Measurements from ENCODE around the gene SEBOX.

Gene SEBOX, protein sequence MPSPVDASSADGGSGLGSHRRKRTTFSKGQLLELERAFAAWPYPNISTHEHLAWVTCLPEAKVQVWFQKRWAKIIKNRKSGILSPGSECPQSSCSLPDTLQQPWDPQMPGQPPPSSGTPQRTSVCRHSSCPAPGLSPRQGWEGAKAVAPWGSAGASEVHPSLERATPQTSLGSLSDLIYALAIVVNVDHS

DNA sequence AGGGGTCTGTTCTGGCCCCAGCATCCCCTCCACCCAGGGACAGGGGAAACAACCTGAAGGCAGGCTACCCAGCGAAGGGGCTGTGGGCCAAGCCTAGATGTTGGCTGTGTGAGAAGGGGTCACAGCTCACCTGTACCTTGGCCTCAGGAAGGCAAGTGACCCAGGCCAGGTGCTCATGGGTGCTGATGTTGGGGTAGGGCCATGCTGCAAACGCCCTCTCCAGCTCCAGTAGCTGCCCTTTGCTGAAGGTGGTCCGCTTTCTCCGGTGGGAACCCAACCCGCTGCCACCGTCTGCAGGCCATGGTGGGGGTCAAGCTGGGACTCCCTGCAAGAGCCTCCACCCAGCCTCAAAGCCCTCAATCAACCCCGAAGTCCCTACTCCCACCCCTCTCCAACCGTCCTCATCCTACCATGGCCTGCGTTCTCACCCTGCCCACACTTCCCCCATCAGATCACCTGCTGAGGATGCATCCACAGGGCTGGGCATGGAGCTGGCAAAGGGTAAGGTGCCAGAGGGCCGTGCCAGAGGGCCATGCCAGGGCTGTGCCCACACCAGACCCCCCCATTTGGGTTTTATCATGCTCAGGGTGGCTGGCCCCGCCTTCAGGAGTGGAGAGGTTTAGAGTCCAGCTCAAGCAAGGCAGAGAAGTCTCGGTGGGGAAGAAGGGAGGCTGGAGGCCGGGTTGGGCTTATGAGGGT lies at the start of gene SEBOX:
Gene SEBOX, minus strand, starts transcription at position 535 of the 699 bp plus-strand sequence. Its CDS starts 48 bp downstream, at position 487.
- no peak for DNase-seq (ENCODE audit: low spot score)

DNA sequence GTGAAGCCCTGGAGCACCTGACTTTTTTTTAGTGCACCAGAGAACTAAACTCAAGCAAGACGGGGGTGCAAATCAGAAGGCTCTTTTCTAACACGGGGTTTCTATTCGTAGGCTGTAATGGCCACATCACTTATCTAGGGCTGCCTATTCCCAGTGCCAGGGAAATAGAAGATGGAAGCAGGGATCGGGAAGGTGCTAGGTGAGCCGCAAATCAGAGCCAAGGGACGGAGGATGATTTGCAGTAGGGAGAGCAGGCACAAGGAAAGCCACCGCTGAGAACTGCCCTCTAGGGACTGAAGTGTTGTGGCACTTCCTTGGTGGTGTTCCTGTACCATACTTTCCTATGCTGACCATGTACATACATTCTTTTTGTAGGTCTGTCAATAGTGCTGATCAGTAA lies 48.8 kb upstream of the SEBOX start:
- DNase-seq (ENCODE audit: low spot score): no peak

DNA sequence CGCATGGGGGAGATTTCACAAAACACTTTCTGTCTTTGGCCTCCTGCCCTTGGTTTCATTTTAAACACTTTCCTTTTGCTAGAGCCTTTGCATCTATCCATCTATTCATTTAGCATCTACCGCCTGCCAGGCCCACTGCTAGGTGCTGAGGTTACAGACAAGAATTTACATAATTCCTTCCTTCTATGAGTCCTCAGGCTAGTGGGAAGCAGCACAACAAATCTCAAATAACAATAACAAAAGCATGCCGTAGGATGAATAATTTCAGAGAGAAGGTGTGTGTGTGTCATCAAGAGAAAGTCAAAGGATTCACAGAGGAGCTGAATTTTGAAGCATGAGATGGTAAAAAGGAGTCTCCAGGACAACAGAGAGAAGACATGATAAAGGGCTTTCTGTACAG lies 47.1 kb upstream of the SEBOX start:
- DNase-seq (ENCODE audit: low spot score): no peak

DNA sequence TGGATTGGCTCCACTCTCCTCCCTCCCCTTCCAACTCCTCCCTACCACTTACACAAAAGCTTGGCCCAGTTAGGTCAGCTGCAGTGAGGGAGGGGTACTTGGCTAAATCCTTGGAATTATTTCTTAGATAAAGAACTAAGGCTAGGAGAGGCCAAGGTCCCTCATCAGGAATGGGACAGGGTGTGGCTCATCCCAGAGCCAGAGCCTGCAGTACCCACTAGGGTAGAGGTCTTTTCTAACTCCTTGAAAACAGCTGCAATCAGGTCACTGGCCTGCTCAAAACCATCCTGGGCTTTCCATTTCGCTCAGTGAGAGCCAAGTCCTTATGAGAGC lies 42.9 kb upstream of the SEBOX start:
- DNase-seq (ENCODE audit: low spot score): no peak

DNA sequence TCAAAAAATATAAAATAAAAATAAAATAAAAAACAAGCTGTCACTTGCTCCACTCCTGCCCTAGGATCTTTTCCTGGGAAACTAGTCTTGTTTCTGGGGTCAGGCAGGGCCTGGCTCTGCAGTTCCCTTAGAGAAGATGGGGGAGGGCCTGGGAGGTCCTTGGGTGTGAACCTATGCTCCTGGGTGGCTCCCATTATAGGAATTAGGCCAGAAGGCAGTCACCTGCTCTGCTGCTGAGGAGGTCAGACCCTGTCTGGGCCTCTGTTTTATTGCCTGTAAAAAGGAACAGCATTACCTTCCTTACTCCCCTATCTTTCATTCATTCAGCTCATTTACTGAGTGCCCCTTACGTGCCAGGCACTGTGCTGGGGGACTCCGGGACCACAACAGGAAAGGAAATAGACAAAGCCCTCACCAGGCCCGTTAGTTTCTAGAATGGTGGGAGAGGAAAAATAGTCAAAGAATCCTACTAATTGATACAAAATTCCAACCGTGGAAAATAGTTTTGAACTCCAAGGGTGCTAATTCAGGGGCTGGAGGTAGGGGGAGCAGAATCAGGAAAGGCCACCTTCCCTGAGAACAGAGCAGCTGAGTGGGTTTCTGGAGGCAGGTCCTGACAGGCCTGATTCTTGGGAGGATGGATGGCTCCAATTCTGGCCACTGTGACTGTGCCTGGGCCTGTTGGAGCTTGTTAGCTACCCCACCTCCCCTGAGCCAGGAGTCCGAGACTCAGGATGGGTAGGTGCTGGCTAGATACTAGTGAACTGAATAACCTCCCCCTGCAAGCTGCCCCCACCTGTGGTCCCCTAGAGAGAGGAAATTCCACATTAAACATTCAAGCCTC lies 42.4 kb upstream of the SEBOX start:
- no peak for DNase-seq (ENCODE audit: low spot score)

DNA sequence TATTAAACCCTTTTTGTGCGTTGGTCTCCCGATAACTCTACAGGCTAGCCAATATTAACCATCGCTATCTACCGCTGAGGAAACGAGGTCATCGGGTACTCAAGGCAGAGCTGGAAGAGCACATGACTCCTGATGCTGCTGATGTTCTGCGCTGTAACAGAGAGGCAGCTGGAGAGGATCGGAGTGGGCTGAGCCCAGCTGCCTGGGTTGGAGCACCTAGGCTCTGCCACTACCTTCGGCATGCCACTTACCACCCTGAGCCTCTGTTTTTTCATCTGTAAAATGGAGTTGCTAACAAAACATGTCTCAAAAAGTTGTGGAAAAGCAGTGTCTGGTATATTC lies 41.4 kb upstream of the SEBOX start:
- no peak for DNase-seq (ENCODE audit: low spot score)

DNA sequence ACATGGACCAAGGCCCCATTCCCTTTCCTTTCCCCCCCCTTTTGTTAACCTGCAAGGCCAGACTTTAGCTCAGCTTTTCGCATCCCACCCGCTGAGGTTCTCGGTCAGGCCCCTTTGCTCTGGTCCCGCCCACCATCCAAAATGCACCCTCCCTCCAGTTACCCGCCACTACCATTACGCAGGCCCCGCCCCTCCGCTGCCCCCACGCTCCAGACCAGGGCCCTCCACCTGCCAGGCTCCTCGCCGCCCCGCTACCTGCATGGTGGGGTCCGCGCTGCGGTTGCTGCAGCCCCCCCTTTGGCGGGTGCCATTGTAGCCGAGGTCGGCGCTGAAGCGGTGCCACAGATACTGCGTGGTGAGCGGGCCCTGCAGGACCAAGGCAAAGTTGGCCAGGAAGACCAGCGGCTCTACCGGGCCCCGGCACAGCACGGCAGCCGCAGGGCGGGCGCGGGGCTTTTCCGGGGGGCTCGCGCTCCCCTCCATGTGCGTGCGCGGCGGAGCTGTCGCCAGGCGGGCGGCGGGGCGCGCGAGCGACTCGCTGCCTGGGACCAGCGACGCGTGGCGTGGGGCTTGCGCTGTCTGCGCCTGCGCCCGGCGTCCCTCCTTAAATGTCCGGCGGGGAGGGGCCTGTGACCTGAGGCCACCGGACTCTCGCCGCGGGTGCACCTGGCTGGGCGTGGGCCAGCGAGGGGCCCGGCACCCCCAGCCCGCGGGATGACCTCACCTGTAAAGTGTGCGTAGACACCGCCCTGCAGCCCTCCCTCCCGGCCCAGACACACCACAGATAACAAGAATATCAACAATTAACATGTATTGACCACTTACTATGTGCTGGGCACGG lies 40.9 kb upstream of the SEBOX start, which contains the start of gene SLC46A1:
Gene SLC46A1, minus strand, starts transcription at position 581 of the 841 bp plus-strand sequence. Its CDS starts 98 bp downstream, at position 483.
- DNase-seq (ENCODE audit: low spot score): no peak

DNA sequence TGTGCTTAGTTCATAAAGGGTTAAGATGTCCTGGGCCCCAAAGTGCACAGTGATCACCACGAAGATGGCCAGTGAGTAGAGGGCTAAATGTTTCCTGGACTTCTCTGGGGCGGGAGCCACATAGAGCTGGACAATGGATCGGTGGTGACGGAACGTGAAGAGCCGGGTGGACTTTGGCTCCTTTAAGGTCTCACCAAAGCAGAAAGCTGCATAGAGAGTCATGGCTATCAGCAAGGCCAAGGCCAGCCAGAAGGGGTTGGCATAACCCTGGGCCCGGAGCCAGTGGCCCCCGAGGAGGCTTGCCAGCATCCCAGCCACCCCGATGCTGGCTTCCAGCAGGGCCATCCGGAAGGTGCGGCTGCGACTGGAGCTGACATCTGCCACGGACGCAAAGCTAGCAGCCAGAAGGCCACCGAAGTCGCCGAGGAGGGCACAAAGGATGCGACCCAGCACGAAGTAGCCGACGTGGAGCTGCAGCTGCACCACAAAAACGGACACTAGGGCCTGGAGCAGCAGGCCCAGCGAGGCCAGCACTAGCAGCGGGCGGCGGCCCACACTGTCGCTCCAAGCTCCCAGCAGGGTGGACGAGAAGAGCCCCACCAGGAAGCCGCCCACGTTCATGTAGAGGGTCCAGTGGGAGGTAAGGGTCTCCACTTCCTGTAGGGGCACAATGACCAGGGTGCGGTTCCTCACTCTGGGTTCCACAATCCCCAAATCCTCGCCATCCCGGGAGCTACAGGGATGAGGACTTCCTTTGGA lies 40.0 kb upstream of the SEBOX start:
- no peak for DNase-seq (ENCODE audit: low spot score)

DNA sequence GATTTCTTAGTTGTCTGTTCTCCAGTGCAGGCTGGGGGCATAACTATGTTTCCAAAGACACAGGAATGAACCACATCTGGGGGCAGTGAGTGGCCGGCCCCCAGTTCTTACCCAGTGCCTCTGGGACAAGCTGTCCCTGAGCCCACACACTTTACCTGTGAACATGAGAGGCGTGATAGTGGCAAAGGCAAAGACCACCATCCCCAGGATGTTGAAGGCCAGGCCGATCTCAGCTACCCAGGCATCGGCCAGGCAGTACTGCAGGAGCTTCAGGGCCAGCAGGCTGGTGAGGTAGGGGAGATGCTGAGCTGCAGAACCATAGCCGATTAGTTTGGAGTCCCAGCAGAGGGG lies 39.4 kb upstream of the SEBOX start:
- DNase-seq (ENCODE audit: low spot score): no peak

DNA sequence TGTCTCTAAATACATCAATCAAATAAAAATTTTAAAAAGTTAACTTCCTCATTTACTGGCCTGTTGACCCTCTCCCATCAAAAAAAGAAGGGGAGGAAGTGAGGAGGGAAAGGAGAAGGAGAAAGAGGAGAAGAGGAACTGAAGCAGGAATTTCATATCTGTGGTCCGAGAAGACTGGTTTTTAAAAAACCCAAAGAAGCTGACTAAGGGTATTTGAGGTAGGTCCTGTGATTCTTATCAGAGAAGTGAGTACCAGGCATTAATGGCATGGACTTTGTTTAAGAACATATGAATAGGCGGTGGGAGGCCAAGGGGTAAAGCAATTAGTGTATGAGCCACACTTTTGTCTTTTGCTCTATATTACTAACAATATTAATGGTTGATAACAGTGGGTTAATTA lies 39.0 kb upstream of the SEBOX start:
- no peak for DNase-seq (ENCODE audit: low spot score)

DNA sequence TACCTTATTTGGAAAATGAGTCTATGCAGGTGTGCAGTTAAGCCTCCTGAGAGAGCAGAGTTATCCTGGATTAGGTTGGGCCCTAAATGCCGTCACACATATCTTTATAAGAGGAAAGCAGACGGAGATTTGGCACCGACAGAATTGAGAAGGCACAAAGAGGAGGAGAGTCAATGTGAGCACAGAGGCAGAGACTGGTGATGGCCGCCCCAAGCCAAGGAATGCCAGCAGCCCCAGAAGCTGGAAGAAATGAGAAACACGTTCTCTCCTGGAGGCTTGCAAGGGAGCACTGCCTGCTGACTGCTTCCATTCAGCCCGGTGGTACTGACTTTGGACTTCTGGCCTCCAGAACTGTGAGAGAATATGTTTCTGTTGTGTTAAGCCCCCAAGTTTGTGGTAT lies 37.8 kb upstream of the SEBOX start:
- DNase-seq (ENCODE audit: low spot score): no peak

DNA sequence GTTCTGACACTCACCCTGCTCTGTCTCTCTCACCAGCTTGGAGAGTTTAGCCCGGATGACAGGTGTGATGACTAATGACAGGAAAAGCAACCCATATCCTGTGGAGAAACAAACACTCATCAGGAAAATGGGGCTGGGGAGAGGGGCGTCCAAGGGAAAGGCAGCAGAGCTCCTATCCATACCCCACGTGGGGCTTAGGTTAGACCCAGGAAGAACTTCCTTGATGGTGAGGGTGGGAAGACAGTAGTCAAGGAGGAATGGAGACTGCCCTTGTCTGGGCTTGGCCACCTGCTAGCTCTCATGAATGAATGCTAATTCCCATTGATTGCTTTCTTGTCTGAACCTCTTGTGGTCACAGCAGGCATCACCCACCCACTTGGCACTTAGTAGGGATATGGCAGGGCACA lies 37.2 kb upstream of the SEBOX start:
- no peak for DNase-seq (ENCODE audit: low spot score)

DNA sequence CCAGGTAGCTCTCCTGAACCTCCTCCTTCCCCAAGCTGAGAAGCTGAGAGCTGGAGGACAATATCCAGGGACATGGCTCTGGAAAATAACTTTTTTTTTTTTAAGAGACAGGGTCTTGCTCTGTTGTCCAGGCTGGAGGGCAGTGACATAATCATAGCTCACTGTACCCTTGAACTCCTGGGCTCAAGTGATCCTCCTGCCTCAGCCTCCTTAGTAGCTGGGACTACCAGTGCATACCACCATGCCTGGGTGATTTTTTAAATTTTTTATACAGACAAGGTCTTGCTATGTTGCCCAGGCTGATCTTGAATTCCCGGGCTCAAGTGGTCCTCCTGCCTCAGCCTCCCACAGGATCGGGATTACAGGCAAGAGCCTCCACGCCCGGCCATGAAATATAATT lies 34.8 kb upstream of the SEBOX start:
- no peak for DNase-seq (ENCODE audit: low spot score)

DNA sequence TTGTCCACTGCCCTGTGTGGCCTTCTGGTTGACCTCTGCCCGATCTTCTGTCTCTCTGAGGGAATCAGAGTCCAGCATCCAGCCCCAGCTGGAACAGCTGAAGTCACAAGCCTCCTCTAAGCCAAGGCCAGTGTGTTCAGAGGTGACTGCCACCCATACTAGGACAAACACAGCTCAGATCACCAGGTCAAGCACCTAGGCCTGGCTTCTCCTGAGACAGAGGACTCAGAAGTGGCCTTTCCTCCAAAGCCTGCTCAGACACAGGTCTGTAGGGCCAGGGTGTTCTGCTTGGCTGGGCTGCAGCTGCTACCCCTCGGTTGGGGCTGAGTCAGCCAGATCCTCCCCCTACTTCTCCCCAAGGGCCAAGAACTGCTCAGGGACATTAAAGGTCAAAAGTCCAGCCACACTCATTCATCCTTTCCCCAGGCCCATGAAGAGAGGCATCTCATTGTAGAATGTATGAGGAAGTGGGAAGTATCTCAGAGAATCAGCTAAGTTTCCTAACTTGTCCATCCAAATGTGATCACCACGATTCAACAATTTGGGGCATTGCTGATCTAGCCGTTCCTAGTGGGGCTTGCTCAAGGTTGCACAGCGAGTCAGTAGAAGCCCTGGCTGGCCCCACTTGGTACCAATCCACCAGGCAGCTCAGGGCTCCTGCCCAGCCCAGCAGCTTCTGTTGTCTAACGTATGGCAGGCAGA lies 33.4 kb upstream of the SEBOX start:
- no peak for DNase-seq (ENCODE audit: low spot score)

DNA sequence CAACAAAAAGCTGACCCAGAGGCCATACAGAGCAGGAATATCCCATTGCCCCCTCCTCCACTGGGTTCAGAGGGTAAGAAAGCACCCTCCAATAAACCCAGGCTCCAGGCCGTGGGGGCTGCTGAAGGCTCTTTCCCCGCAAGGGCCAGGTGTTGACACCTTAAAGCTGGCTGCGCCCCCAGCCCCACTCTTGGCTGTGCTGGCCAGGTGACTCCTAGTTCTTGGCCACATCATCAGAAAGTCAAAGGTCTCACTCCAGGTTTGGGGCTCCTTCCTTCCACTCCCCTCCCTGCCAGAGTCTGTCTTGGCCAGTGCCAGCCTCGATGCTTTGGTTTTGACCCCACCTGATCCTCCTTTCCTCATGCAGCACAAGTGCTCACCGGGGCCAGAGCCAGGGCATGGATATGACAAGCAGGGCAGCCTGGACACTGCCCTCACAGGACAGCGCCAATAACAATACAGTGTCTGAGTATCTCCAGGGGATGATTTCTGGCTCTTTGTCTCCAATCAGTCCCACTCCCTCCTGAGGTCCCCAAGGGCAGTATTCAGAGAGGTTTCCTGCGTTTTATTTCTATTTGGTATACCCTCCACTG lies 32.8 kb upstream of the SEBOX start:
- DNase-seq (ENCODE audit: low spot score): no peak

DNA sequence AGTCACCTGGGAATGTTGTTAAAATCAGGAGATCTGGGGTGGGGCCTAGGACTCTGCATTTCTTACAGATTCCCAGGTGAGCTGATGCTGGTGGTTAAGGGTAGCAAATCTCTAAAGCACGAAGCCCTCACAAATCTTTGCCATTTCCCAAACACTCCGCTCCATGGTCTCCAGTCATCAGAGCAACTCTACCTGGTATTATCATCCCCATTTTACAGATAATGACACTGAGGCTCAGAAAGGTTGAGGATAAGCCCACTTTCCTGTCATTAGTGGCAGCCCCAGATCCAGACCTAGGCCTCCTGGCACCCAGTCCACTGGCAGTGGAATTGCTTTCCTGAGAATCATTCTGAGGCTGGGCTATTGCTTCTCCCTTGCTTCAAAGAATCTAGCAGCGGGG lies 32.3 kb upstream of the SEBOX start:
- no peak for DNase-seq (ENCODE audit: low spot score)

DNA sequence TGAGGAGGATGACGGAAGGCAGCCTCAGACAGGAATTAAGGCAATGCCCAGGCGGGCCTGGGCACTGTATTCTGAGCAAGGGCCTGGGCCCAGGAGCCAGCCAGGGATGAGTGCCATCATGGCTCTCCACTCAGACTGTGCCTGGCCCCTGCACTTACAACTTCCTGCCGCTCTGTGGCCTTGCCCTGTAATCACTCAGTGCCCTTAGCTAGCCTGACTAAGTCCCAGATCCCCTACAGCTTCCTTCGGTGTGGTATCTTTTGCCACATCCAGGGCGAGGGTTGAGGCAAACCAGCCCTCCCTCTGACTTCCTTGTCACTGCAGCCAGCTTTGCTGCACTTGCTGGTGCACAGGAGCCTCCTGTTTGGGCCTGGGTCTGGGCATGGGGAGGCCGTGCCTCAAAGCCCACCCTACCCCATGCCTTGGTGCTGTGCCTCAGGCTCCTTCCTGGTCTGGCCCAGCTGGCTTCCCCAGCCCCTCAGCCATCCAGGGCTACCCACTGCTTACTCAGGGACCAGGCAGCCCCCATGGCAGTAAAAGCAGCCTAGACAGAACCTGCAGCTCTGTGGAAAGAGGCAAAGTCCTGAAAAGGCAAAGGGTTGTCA lies 31.7 kb upstream of the SEBOX start:
- DNase-seq (ENCODE audit: low spot score): no peak

DNA sequence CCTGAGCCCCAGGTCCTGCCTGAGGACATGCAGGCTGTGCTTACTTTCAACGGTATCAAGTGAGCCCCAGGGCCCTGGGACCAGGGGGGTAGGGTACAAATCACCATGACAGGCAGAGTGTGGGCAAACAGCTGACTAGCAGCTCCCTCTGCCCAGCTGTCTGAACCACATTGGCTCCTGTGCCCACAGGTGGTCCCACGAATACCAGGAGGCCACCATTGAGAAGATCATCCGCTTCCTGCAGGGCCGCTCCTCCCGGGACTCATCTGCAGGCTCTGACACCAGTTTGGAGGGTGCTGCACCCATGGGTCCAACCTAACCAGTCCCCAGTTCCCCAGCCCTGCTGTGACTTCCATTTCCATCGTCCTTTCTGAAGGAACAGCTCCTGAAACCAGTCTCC lies 31.0 kb upstream of the SEBOX start:
- no peak for DNase-seq (ENCODE audit: low spot score)

DNA sequence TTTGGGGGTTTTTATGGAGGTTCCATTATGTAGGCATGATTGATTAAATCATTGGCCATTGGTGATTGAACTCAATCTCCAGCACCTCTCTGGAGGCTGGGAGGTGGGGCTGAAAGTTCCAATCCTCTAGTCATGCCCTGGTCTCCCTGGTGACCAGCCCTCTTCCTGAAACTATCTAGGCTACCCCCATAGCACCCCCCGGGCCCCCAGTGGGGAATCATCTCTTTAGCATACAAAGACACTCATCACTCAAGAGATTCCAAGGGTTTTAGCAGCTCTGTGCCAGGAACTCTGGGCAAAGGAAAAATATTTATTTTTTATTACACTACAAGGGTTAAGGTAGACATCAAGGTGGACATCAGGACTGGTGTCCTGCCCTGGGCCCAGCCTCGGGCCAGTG lies 30.4 kb upstream of the SEBOX start:
- DNase-seq (ENCODE audit: low spot score): no peak
